NCI-H2029 (cell line): ENCODE data around the gene CDC42BPB.
A peak's percentile ranks its signal among the peaks of the same experiment; 100 is the strongest.

Experiments used
- DNase-seq: peaks from one replicate; lab custom pipeline; 2025; lab: John Stamatoyannopoulos, UW

CDC42BPB gene

DNA sequence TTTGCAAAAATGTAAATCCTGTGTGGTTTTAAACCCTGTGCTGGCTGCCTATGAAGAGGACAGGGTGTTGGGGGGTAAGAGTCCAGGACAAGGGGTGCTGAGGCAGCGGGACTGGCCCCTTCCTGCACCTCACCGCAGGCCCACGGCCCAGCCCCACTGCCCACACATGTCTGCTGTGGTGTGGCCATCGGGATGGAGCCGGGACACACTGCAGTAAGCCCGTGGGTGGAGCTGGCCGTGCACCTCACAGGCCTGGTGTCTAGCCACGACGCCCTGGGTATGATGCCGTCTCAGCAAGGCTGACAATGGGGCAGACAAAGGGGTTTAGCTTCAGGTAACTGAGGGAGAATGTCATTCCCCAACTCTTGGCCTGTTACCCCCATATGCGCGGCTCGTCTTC lies 115.3 kb downstream of the CDC42BPB start:
- no peak for DNase-seq

DNA sequence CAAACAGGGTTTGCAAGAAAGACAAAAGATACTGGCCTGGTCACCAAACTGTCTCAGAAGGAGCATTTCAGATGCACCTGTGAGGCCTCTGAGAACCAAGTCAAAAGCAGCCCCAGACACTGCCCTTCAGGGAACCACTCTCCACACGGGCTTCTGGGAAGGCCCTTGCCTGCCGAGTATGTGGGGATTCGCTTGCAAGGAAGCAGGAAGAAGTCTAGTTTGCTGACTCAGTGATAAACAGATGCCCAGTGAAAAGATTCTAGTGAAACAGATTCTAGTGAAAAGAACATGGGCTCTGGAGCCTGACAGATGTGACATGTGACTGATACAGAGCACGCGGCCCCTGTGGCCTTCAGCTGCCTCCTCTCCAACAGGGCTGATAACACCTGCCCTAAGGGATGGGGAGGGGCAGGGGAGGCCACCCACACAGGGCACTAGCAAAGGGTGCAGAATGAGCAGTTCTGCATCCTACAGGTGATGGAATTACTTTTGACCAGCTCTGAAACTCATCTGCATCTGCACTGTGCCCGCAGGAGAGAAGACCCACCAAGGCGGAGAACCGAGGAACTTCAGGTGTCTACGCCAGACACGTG lies 115.8 kb downstream of the CDC42BPB start:
- DNase-seq, result no peak

DNA sequence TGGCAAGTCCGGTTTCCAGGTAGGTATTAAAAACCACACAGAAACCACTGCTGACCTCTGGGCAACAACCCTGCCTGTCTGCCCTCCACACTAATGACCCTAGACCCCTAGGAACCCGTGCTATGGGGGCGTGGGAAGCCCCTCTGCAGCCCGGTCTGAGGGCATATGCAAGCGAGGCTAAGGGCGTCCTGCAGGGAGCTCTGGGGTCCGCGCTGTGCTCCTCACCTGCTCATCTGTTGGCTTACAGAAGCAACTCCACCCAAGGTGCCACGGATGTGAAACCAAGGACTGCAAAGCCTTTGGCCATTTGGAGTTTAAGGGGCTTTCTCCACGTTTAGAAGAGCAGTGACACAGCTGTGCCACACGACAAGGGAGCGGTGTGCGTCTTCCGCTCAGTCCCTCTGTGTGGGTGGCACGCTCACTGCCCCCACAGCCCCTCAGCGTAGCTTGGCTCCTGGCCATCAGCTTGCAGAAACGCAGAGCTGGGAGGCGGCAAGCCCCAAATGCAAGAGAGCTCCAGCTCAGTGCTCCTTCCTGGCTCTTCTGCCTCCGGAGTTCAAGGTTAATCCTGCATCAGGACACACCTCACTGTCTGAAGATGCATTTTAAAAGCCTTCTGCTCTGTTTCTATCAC lies 116.5 kb downstream of the CDC42BPB start:
- DNase-seq, result no peak

DNA sequence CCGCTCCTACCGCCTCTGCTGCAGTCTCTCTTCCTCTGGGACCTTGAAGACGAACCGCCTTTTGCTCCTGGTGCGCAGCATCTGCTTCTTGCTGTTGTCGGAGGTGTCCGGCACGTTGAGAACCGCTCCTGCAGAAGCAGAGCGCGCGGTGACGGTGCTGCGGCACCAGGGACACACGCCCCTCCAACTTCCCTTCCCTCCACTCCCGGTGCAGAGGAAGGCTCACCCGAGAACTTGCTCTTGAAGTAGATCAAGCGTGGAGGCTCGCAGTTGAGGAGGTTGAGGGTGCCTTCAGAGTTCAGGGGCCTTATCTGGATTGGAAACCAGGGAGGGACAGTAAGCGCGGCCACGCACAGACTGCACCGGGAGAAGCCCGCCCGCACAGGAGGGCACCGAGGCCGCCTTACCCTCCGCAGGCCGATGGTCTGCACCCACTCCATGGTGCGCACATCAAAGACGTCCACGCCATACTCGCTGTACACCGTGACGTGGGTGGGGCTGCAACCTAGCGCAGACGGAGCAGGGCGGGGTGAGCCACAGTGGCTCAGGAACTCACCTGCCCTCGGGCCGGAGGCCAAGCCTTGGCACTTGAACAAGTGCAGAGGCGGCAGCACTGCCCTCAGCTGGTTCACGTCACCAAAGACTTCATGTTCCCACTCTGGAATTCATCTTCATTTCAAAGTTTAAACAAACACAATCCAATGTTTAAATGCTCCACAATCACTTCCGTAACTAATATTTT lies 117.4 kb downstream of the CDC42BPB start:
- no peak for DNase-seq

DNA sequence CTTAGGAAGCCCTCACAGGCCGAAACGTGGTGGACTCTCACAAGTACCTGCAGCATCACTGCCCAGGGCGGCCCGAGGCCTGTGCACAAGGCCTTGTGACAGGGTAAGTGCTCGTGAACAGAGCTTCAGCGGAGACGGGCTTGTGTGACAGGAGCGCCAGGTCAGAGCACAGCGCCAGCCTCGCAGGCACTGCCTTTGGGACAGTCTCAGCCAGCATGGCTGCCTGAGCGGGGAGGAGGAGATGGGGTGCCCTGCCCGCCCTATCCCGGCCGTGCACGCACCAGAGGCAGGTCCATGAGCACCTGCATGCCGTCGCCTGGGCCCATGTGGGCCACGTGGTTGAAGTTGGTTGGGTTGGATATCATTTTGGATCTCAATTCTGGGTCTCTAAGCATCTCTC lies 118.0 kb downstream of the CDC42BPB start:
- no peak for DNase-seq

DNA sequence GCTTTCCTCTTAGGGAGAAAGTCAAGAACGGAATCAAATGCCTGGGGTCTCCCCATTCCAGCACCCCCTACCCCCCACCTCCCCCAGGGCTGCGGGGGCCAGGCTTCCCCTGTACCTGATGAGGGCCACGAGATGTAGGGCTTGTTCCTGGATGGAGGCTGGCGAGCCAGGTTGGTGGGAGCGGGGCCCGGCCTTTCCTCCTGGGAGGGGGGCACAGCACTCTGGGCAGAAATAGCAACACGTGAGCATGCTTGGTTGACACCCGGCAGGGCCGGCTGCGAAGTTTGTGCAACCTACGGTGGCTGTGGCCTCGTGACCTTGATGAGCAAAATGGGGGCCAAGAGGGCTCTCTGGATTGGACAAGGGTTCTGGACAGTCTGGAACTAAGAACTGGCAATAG lies 119.2 kb downstream of the CDC42BPB start:
- DNase-seq, result no peak

DNA sequence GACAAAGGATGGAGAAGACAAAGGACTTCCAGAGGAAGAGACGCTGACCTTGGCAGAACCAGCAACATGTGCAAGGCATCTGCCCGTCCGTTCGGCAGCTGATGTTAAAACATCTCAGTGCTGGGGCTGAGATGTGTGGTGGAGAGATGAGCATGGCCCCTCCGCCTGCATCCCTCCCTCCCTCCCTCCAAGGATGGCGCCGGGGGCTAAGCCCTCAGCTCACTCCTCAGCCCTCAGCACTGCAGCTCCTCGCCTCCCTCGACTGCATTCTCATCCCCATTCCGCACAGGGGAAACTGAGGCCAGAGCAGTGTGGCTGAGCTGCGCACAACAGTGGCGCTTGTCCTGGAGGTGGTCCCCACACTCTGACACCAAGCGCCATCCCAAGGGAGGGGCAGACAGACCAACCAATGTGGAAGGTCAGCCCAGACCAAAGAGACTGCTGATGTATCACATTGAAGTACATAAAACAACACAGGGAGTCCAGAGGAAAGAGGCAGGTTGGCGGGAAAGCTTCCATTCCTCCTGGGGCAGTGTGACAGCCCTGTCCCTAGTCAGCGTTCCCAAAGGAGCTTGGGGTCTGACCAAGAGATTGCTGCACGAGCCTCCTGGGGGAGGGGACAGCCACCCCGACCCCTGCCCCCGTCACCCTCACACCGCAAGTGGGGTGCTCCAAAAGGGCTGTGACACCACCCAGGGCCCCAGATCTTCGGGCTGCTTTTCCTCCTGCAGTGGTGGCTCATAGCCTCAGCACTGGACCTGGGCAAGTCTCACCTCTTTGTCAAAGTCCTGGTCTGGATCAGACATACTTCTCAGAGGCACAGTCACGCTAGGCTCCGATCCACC lies 119.8 kb downstream of the CDC42BPB start:
- DNase-seq, result no peak

DNA sequence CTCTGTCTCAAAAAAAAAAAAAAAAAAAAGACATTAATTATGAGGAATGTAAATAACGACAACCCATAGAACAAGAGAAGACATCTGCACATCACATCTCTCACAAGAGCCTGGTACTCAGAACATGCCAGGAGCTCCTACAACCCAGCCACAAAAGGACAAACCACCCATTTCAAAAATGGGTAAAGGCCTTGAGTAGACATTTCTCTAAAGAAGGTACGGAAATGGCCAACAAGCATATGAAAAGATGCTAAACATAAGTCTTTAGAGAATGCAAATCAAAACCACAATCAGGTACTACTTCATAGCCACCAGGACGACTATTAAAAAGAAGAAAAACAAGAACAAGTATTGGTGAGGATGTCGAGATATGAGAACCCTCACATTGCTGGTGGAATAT lies 121.6 kb downstream of the CDC42BPB start:
- DNase-seq, result no peak

DNA sequence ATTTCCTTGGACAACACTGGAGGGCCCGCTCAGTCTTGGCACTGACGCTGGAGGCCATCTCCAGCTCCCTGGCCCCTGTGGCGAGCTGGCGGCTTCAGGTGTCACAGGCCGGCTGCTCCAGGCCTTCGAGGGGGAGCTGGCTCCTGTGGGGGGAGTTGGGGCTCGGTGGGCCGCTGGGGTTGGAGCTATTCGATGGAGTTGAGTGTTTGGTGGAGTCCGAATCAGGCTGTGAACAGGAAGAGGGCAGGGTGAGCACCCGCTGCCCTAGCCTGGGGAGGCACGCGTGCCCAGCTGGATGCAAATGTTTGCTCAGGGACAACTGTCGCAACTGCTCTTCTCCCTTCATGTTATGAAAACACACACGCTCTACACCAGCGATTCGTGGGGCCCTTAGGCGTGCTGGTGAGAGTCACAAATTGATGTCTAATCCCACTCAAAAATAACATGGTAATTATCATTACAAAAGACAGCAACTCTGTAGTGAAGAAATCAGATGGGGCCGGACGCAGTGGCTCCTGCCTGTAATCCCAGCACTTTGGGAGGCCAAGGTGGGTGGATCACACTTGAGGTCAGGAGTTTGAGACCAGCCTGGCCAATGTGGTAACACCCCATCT lies 123.6 kb downstream of the CDC42BPB start:
- no peak for DNase-seq

DNA sequence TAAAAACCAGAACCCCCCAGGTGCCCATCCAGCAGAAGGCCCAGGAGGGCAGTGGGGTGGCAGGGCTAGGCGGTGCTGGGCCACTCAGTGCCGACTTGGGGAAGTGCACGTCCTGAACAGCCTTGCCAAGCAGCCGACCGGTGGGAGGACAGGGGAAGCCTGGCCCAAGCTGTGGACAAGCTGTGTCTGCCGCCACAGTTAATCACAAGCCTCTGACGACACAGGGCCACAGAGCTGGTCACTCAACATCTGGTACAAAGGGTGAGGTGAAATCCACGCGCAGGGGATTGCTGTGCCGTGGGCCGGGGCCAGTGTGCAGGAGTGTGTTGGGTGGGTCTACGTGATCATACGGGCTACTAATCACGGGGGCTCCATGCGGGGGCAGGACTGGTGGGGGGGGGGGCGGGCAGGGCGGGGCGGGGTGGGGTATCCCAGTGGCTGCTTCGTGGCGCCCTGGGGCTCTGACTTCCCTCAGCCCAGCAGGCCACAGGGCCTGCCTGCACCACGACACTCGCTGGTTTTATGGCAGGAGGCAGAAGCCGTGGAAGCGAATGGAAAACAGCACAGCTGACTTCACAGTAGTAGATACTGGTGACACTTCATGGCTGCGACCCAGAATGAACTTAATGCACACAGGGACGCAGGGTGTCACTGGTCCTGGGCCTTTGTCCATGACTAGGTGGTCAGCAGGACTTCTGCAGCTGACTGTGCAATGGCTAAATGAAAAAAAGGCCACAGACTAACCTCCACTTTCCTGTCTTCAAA lies 124.7 kb downstream of the CDC42BPB start:
- DNase-seq, result no peak

DNA sequence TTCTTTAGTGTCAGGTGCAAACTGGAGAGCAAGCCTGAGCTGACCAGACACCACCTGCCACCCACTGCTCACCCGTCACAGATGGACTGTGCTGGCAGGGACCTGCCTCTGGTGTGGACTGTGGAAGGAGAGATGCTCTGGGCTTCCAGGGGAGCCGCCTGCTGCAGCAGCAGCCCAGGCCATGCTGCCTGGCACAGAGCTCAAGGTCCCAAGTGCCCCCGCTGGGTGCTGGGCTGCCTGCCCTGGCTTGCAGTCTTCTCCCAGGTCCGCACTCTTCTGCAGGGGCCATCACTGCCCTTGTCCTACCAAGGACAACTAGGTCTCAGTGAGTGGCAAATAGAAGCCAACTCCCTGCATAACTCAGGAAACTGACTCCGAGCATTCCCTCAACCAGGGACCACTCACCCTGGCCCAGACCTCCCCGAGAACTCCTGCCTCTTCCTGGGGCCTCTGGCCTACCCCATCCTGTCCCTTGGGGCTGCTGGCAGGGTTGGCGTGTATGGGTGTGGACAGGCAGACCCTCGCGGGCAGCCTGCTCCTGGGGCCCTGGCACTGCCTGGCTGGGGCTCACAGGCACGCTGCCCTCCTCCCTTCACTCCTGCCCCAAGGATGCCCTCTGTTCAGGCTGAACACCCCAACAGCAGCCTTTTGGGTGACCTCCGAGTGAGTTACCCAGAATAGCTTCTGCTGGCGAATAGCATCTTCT lies 125.6 kb downstream of the CDC42BPB start:
- no peak for DNase-seq

DNA sequence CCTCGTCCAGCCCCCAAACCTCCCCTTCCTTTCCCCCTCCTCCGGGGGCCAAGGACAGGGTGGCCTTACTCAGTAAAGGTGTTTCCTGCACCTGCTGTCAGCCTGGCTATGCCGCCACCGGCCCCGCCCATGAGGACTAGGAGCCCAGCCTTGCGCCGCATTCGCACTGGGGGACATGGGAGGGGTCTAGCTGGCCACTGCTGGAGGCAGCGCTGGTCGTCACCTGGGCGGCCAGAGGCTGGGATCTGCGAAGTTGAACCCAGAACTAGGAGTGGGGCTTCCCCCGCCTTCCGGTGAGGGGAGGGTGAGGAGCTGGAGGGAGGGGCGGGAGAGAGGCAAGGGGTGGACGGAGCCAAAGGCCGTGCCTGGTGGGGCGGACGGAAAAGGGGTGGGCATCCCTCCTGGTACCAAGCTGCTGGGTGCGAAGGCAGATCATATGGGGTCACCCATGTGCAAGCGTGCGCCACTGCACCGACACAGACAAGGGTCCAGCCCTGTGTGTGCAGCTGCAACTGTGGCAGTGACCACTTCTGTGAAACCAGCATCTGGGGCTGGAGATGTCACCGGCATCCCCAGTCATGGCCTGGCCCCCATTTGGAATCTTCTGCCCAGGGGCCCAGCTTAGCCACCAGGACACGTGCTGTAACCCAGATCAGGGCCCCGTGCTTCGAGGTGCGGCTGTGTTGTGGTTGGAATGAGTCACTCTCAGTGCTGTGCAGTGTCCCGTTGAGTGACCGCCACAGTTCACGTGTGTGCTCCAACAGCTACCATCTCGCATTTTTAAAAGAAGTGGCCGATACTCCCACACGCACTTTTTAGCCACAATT lies 126.4 kb downstream of the CDC42BPB start:
- DNase-seq, result no peak

DNA sequence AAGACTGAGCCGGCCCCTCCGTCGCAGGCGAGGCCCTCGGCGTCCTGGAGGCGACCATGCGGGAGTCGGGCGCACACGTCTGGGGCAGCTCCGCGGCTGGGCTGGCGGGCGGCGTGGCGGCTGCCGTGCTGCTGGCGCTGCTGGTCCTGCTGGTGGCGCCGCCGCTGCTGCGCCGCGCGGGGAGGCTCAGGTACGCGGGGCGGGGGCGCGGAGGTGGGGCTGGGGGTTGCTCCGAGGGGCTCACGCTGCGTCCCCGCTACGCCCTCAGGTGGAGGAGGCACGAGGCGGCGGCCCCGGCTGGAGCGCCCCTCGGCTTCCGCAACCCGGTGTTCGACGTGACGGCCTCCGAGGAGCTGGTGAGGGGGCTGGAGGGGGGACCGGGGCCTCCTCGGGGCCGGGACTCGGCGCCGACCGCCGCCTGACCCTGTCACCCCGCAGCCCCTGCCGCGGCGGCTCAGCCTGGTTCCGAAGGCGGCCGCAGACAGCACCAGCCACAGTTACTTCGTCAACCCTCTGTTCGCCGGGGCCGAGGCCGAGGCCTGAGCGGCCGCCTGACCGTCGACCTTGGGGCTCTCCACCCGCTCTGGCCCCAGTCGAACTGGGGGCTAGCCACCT lies 127.1 kb downstream of the CDC42BPB start:
- no peak for DNase-seq

DNA sequence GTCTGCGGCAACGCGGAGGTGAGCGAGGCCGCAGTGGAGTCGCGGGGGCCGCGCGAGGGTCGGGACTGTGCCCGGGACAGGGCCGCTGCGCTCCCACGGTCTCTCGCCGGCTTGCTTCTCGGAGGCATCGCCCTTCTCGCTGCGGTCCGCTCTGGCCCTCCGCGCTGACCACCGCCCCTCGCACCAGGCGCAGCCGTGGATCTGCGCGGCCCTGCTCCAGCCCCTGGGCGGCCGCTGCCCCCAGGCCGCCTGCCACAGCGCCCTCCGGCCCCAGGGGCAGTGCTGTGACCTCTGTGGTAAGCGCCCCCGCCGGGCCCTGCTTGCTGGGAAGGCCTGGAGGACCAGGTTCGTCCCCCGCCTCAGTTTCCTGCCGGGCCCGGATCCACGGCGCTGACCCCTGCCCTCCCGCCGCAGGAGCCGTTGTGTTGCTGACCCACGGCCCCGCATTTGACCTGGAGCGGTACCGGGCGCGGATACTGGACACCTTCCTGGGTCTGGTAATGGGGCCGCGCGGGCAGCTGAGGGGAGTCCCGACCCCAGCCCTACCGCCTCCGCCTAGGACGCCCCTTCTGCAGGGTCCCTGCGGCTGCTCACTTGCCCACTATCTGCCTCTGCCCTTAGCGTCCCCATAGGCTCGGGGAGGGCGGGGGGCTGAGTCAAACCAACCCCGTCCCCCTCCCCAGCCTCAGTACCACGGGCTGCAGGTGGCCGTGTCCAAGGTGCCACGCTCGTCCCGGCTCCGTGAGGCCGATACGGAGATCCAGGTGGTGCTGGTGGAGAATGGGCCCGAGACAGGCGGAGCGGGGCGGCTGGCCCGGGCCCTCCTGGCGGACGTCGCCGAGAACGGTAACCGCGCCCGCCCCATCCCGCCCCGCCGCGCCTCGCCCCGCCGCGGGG lies 127.9 kb downstream of the CDC42BPB start:
- no peak for DNase-seq

DNA sequence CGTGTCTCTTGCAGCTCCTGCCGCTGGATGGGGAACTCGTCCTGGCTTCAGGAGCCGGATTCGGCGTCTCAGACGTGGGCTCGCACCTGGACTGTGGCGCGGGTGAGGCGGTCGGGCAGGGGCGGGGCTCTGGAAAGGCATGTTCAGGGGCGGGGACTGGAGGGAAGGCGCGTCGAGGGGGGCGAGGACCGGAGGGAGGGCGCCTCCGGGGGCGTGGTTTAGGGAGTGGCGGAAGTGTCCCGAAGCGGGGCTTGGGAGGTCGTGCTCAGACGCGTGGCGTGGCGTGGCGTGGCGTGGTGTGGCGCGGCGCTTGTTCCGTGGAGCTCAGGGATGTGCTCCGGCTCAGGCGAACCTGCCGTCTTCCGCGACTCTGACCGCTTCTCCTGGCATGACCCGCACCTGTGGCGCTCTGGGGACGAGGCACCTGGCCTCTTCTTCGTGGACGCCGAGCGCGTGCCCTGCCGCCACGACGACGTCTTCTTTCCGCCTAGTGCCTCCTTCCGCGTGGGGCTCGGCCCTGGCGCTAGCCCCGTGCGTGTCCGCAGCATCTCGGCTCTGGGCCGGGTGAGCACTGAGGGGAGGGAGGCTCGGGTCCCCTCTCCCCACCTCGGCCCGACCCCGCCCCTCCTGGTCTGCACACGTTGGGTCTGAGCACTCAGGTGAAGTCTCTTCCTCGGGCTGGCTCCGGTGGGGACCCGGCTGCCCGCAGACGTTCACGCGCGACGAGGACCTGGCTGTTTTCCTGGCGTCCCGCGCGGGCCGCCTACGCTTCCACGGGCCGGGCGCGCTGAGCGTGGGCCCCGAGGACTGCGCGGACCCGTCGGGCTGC lies 128.7 kb downstream of the CDC42BPB start:
- peak; percentile 26 for DNase-seq

DNA sequence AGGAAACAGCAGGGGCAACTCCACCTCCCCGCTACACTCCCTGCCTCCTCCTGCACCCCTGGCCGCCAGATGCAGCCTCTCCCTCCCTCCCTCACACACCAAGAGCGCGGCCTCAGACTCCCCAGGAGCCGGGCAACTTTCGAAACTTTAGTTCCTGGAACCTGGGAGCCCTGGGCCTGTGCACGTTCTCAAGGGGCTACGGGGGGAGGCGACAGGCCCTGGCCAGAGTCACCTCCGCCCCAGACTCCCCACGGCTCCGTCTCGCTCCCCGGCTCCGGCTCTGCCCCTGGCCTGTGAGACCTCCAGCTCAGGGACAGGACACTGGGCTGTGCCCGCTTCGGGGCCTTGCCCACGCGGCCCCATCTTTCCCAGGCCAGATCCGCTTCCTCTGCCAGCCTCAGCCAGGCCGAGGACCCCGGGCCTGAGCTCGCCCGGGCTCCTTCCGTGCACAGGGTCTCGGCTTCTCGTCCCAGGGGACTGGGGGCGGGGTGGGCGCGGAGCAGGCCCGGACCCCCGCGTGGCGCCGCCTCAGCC lies 129.4 kb downstream of the CDC42BPB start:
- DNase-seq, result no peak

DNA sequence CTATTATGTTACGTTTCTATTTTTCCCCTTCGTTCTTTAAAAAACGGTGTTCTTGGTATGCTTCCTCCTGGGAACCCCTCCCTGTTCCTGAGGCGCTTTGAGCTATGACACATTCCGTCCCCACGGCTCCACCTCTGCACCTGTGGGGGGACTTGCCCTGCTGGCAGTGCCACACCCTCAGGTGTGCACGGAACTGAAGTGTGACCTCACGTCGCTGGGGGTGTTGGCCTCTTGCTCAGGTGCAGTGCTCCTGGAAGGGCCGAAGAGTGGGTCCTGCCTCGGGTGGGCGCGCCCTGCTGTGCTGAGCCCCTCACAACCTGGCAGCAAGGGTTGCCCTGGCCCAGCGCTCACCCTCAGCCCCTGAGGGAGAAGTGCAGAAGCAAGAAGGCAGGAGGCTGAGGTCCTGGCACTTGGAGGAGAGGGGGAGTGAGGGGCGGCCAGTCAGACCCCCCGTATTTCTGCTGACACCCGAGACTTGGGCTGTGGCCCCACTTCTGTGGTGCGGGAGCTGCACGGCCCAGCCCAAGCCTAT lies 129.9 kb downstream of the CDC42BPB start:
- DNase-seq, result no peak
